HCT116 (cell line): ENCODE measurements around the gene MARCHF3. TPM values are rescaled to one million over a fixed set of nuclear protein-coding genes. Genes with fewer than 3 reads are reported as not detected.
"Not testable (repeated sequence)": the region's sequence is repeated elsewhere in the genome, so short reads cannot be mapped to it uniquely, and the experiment has no call there.

Experiments used
- ATAC-seq: fragments of 200-7000 bp; cut with Tn5 transposase; 2 replicates; pipeline ENCODE4 v1.9.1; 2020; ENCODE audit warnings: mild to moderate bottlenecking, moderate library complexity
- BruUV-seq: library from RNA; stranded (reverse); fragments of 400-500 nt; replicated peaks from 2 replicates; lab custom pipeline; 2021; lab: Mats Ljungman, UMichigan
- CTCF ChIA-PET: fragments of 300-600 bp; sonication (Branson Sonifier 250); formaldehyde crosslinking; loops from one replicate; lab custom pipeline; 2021; ENCODE audit warnings: antibody characterized with exemption; lab: Charles Lee
- POLR2A ChIA-PET: fragments of 300-600, 350-600 bp; sonication (Branson Sonifier 250); formaldehyde crosslinking; loops from one replicate; lab custom pipeline; 2021; ENCODE audit warnings: antibody characterized with exemption; lab: Charles Lee
- RAD21 ChIA-PET, 2 experiments: fragments of 300-600 bp; sonication (Branson Sonifier 250); formaldehyde crosslinking; loops; one replicate each; lab custom pipeline; 2023; ENCODE audit warnings: low total read pairs in 2 of 2; ENCODE audit not compliant: uncharacterized antibody in 2 of 2, unreplicated experiment in 2 of 2, low non-redundant PET in 1 of 2; lab: Charles Lee
- DNase-seq: peaks from one replicate; pipeline ENCODE4 v3.0.0-alpha.2; 2010; ENCODE audit warnings: low read depth, low spot score
- H2AFZ ChIP-seq: fragments of 200-600 bp; shearing (Covaris generic), sonication (generic); 2 replicates; pipeline ENCODE4 v1.6.1; 2017; ENCODE audit warnings: low read depth, mixed run types, mixed read lengths, antibody characterized with exemption, low read length; ENCODE audit not compliant: poor library complexity, severe bottlenecking
- H3K27ac ChIP-seq: 2 replicates; pipeline ENCODE4 v1.5.1; 2012; ENCODE audit warnings: low read depth, low read length
- H3K27me3 ChIP-seq: fragments of 200-600 bp; sonication (generic); 2 replicates; pipeline ENCODE4 v1.6.1; 2016; ENCODE audit warnings: mixed run types, low read length, mixed read lengths; ENCODE audit not compliant: insufficient read depth
- H3K36me3 ChIP-seq, 2 experiments: fragments of 200-500 bp in 1 of 2; fragments of 200-600 bp in 1 of 2; sonication (Bioruptor generic) in 1 of 2; sonication (generic) in 1 of 2; 2 replicates each; pipeline versions ENCODE4 v1.5.1 to v1.6.1; 2014 to 2016; ENCODE audit warnings: low read length in 2 of 2, inconsistent platforms in 1 of 2, mixed read lengths in 1 of 2, mixed run types in 1 of 2; ENCODE audit not compliant: insufficient read depth in 2 of 2, control insufficient read depth in 1 of 2
- H3K4me1 ChIP-seq, 2 experiments: fragments of 200-600 bp in 1 of 2; sonication (generic) in 1 of 2; 2 replicates each; pipeline versions ENCODE4 v1.5.1 to v1.6.1; 2012 to 2017; ENCODE audit warnings: low read length in 2 of 2, inconsistent platforms in 1 of 2, mild to moderate bottlenecking in 1 of 2, mixed read lengths in 1 of 2, mixed run types in 1 of 2, moderate library complexity in 1 of 2; ENCODE audit not compliant: insufficient read depth in 2 of 2, control insufficient read depth in 1 of 2
- H3K4me2 ChIP-seq: fragments of 200-600 bp; sonication (generic); 2 replicates; pipeline ENCODE4 v1.6.1; 2017; ENCODE audit warnings: mixed run types, low read length, mixed read lengths
- H3K4me3 ChIP-seq, 2 experiments: fragments of 200-600 bp in 1 of 2; sonication (generic) in 1 of 2; replicated peaks in 1 of 2; 2 replicates each; pipeline ENCODE4 v1.5.1; 2011 to 2016; ENCODE audit warnings: low read length in 2 of 2, control low read depth in 1 of 2, low read depth in 1 of 2, mild to moderate bottlenecking in 1 of 2, mixed read lengths in 1 of 2, mixed run types in 1 of 2
- H3K79me2 ChIP-seq: fragments of 200-600 bp; sonication (generic); 2 replicates; pipeline ENCODE4 v1.6.1; 2017; ENCODE audit warnings: mild to moderate bottlenecking, mixed run types, low read length, moderate library complexity, mixed read lengths; ENCODE audit not compliant: insufficient read depth
- H3K9ac ChIP-seq: fragments of 200-600 bp; sonication (generic); 2 replicates; pipeline ENCODE4 v1.6.1; 2016; ENCODE audit warnings: low read length, mixed read lengths
- H3K9me2 ChIP-seq: fragments of 200-600 bp; sonication (generic), shearing (Covaris generic); 2 replicates; pipeline ENCODE4 v1.6.1; 2017; ENCODE audit warnings: mixed run types, mild to moderate bottlenecking, moderate library complexity; ENCODE audit not compliant: insufficient read depth
- H3K9me3 ChIP-seq, 2 experiments: fragments of 200-500 bp in 1 of 2; fragments of 200-600 bp in 1 of 2; sonication (Bioruptor generic) in 1 of 2; sonication (generic) in 1 of 2; 2 replicates each; pipeline ENCODE4 v1.6.1; 2014 to 2017; ENCODE audit warnings: low read length in 2 of 2, mixed read lengths in 2 of 2, inconsistent platforms in 1 of 2, low read depth in 1 of 2, mild to moderate bottlenecking in 1 of 2, mixed run types in 1 of 2, moderate library complexity in 1 of 2; ENCODE audit not compliant: control insufficient read depth in 1 of 2, insufficient read depth in 1 of 2
- H4K20me1 ChIP-seq: fragments of 200-600 bp; sonication (generic), shearing (Covaris generic); 2 replicates; pipeline ENCODE4 v1.6.1; 2017; ENCODE audit warnings: mixed run types, mild to moderate bottlenecking, moderate library complexity; ENCODE audit not compliant: insufficient read depth
- POLR2AphosphoS5 ChIP-seq: IDR thresholded peaks from 2 replicates; pipeline ENCODE4 v1.6.1; 2011; ENCODE audit warnings: mild to moderate bottlenecking, low read depth, low read length, moderate library complexity
- RAD21 ChIP-seq: IDR thresholded peaks from 2 replicates; pipeline ENCODE4 v1.6.1; 2012; ENCODE audit warnings: low read depth, mild to moderate bottlenecking
- SRF ChIP-seq: IDR thresholded peaks from 2 replicates; pipeline ENCODE4 v1.6.1; 2012; ENCODE audit warnings: low read depth
- ZNF274 ChIP-seq: fragments of 200-500 bp; sonication (Bioruptor generic); IDR thresholded peaks from 2 replicates; pipeline ENCODE4 v1.6.1; 2014; ENCODE audit warnings: mild to moderate bottlenecking, low read depth, low read length, inconsistent platforms
- intact Hi-C: fragments of 100-400 bp; cut with micrococcal nuclease; formaldehyde crosslinking; loops from 2 replicates; pipeline ENCODE4 v1.10.0; 2022
- total RNA-seq: library from RNA; stranded (reverse); gene quantifications from one replicate; pipeline ENCODE4 v1.2.1, GENCODE V29; 2021; ENCODE audit not compliant: unreplicated experiment

MARCHF3 gene
- total RNA-seq, 1 experiment from 2014 or later = 2.3 TPM

GRCh38 chr5:126909856-126910255 is 120.5 kb downstream of the MARCHF3 start:
- Histone ChIP-seq H3K36me3 (no peaks in the 10 kb centered on the region), H4K20me1 (no peaks in the 10 kb centered on the region), H3K4me3 (no peak overlapping the region), H3K27me3 (no peaks in the 10 kb centered on the region), H3K9me2 (no peaks in the 10 kb centered on the region), H3K9ac (no peak overlapping the region), H3K27ac (no peak overlapping the region), H2AFZ (no peak overlapping the region), H3K79me2 (no peaks in the 10 kb centered on the region), H3K4me2 (no peak overlapping the region)
- BruUV-seq = no TSS peak
- RAD21 ChIA-PET = no interaction called here
- intact Hi-C loops = no loop called here
- POLR2A ChIA-PET = no interaction called here
- CTCF ChIA-PET = no interaction called here
- no peak for ATAC-seq
- TF ChIP-seq SRF (no peak), POLR2AphosphoS5 (no peak)
- TF ChIP-seq, all 23 proteins: peak for 0
- Histone ChIP-seq H3K9me3 (no peaks in the 10 kb centered on the region), H3K4me1 (no peaks in the 10 kb centered on the region)
- DNase-seq = no peak

DNA sequence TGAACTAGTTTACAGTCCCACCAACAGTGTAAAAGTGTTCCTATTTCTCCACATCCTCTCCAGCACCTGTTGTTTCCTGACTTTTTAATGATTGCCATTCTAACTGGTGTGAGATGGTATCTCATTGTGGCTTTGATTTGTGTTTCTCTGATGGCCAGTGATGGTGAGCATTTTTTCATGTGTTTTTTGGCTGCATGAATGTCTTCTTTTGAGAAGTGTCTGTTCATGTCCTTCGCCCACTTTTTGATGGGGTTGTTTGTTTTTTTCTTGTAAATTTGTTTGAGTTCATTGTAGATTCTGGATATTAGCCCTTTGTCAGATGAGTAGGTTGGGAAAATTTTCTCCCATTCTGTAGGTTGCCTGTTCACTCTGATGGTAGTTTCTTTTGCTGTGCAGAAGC is 126.0 kb downstream of the MARCHF3 start:
- H3K4me1 ChIP-seq, CTCF ChIA-PET, intact Hi-C loops, H3K79me2 ChIP-seq, BruUV-seq, H3K36me3 ChIP-seq, H3K27ac ChIP-seq, H3K9ac ChIP-seq, H4K20me1 ChIP-seq, DNase-seq, H2AFZ ChIP-seq, H3K9me2 ChIP-seq, H3K4me3 ChIP-seq, H3K27me3 ChIP-seq, POLR2A ChIA-PET, RAD21 ChIA-PET, H3K4me2 ChIP-seq, ATAC-seq, H3K9me3 ChIP-seq: not testable (repeated sequence)

DNA sequence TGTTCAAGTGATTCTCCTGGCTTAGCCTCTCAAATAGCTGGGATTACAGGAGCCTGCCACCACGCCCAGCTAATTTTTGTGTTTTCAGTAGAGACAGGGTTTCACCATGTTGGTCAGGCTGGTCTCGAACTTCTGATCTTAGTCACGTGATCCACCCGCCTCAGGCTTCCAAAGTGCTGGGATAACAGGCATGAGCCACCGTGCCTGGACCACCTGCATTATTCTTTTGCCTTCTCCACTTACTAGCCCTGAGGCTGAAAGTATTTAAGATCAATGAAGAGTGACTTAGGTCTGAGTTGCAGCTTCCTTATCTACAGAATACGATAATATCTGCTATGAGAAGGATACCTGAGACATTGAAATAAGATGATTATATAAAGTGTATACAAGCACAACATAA is 129.6 kb downstream of the MARCHF3 start:
- H3K9me3 ChIP-seq = no peaks in the 10 kb centered on the region
- intact Hi-C loops = no loop called here
- H3K9me2 ChIP-seq = no peaks in the 10 kb centered on the region
- ChIA-PET RAD21 (no interaction called here), POLR2A (no interaction called here), CTCF (no interaction called here)
- H3K27ac ChIP-seq = no peak overlapping the region
- H3K4me3 ChIP-seq = no peak overlapping the region
- no peaks in the 10 kb centered on the region for H3K79me2 ChIP-seq
- no peaks in the 10 kb centered on the region for H3K4me1 ChIP-seq
- no peaks in the 10 kb centered on the region for H3K27me3 ChIP-seq
- H4K20me1 ChIP-seq = no peaks in the 10 kb centered on the region
- no TSS peak for BruUV-seq
- no peak overlapping the region for H3K9ac ChIP-seq
- H2AFZ ChIP-seq = no peak overlapping the region
- TF ChIP-seq RAD21 (no peak), POLR2AphosphoS5 (no peak), ZNF274 (no peak)
- TF ChIP-seq, all 23 proteins: peak for 0
- Histone ChIP-seq H3K36me3 (no peaks in the 10 kb centered on the region), H3K4me2 (no peak overlapping the region)
- DNase-seq = no peak
- no peak for ATAC-seq
